Umbilical cord (tissue), 2 donors: ENCODE measurements around the gene NNAT. TPM values are rescaled to one million over a fixed set of nuclear protein-coding genes. Genes with fewer than 3 reads are reported as not detected.
"Not testable (repeated sequence)": the region's sequence is repeated elsewhere in the genome, so short reads cannot be mapped to it uniquely, and the experiment has no call there.

Experiments used
- DNase-seq: peaks from one replicate; pipeline ENCODE4 v3.0.0-alpha.2; 2015; ENCODE audit warnings: low spot score
- total RNA-seq: library from RNA; depleted of rRNA; stranded (reverse); fragments of >200 nt; gene quantifications from one replicate; pipeline ENCODE4 v1.2.3, GENCODE V29; 2014; ENCODE audit warnings: low replicate concordance; ENCODE audit not compliant: insufficient read depth

Gene NNAT
- total RNA-seq, 1 donor from 2014 or later = 5.3 TPM

- DNase-seq = no peak
Observed at GRCh38 chr20:37540001-37540400, 19.0 kb downstream of the NNAT start.

GRCh38 chr20:37540838-37541237, 19.8 kb downstream of the NNAT start:
- not testable (repeated sequence) for DNase-seq

- DNase-seq = no peak
Observed at GRCh38 chr20:37541326-37541725, 20.3 kb downstream of the NNAT start.

- no peak for DNase-seq
Observed at GRCh38 chr20:37542281-37542680, 21.2 kb downstream of the NNAT start.

- DNase-seq = peak; percentile 31
Observed at GRCh38 chr20:37543828-37544227, 22.8 kb downstream of the NNAT start.

- no peak for DNase-seq
Observed at GRCh38 chr20:37544386-37544785, 23.3 kb downstream of the NNAT start.

- DNase-seq = no peak
Observed at GRCh38 chr20:37545516-37545915, 24.5 kb downstream of the NNAT start.

GRCh38 chr20:37547912-37548311, 26.9 kb downstream of the NNAT start:
- DNase-seq = no peak

GRCh38 chr20:37550101-37550920, 29.3 kb downstream of the NNAT start:
- DNase-seq = not testable (repeated sequence)

- DNase-seq = not testable (repeated sequence)
Observed at GRCh38 chr20:37551660-37552059, 30.6 kb downstream of the NNAT start.

GRCh38 chr20:37552415-37552814, 31.4 kb downstream of the NNAT start:
- DNase-seq = no peak

- DNase-seq = not testable (repeated sequence)
Observed at GRCh38 chr20:37554721-37555298, 33.8 kb downstream of the NNAT start.

- DNase-seq = no peak
Observed at GRCh38 chr20:37556538-37556937, 35.5 kb downstream of the NNAT start.

GRCh38 chr20:37558306-37558705, 37.3 kb downstream of the NNAT start:
- no peak for DNase-seq

- DNase-seq = no peak
Observed at GRCh38 chr20:37558779-37559178, 37.7 kb downstream of the NNAT start.

GRCh38 chr20:37559312-37560027, 38.4 kb downstream of the NNAT start:
- no peak for DNase-seq

- DNase-seq = no peak
Observed at GRCh38 chr20:37560629-37561028, 39.6 kb downstream of the NNAT start.

GRCh38 chr20:37562695-37563480, 41.8 kb downstream of the NNAT start:
- DNase-seq = no peak

- no peak for DNase-seq
Observed at GRCh38 chr20:37564016-37564387, 43.0 kb downstream of the NNAT start.

GRCh38 chr20:37564388-37565133, 43.5 kb downstream of the NNAT start:
- peak; percentile 15 for DNase-seq
